CD14-positive monocyte (primary cell): ENCODE data around the gene RAD23A. TPM values are rescaled to one million over a fixed set of nuclear protein-coding genes. Genes with fewer than 3 reads are reported as not detected.
A peak's percentile ranks its signal among the peaks of the same experiment; 100 is the strongest.

ENCODE experiments used
- DNase-seq, 3 donors: peaks; one replicate each; pipeline ENCODE4 v3.0.0-alpha.2; 2011 to 2022
- H2AFZ ChIP-seq: 2 replicates; pipeline ENCODE4 v1.6.0; 2012; ENCODE audit warnings: mild to moderate bottlenecking, low read depth, low read length, inconsistent platforms; ENCODE audit not compliant: insufficient read depth, poor library complexity, severe bottlenecking
- H3K27ac ChIP-seq, 2 donors: 1 replicate in 1 of 2; 2 replicates in 1 of 2; pipeline ENCODE4 v1.5.1; 2012 to 2013; ENCODE audit warnings: low read length in 2 of 2, control low read depth in 1 of 2, inconsistent platforms in 1 of 2, low read depth in 1 of 2, mild to moderate bottlenecking in 1 of 2
- H3K27me3 ChIP-seq, 2 donors: one replicate each; pipeline versions ENCODE4 v1.6.0 to v1.6.1; 2011 to 2013; ENCODE audit warnings: low read length in 2 of 2; ENCODE audit not compliant: control insufficient read depth in 2 of 2, insufficient read depth in 2 of 2
- H3K36me3 ChIP-seq, 2 donors: replicated peaks in 1 of 2; 1 replicate in 1 of 2; 2 replicates in 1 of 2; pipeline versions ENCODE4 v1.5.1 to v1.6.1; 2012 to 2013; ENCODE audit warnings: low read length in 2 of 2, control low read depth in 1 of 2, inconsistent platforms in 1 of 2, mild to moderate bottlenecking in 1 of 2; ENCODE audit not compliant: insufficient read depth in 2 of 2, control insufficient read depth in 1 of 2
- H3K4me1 ChIP-seq, 2 donors: 1 replicate in 1 of 2; 2 replicates in 1 of 2; pipeline versions ENCODE4 v1.5.1 to v1.6.1; 2012 to 2013; ENCODE audit warnings: low read length in 2 of 2, control low read depth in 1 of 2, inconsistent platforms in 1 of 2, mild to moderate bottlenecking in 1 of 2, moderate library complexity in 1 of 2; ENCODE audit not compliant: insufficient read depth in 2 of 2, control insufficient read depth in 1 of 2
- H3K4me2 ChIP-seq: replicated peaks from 2 replicates; pipeline ENCODE3; 2012; ENCODE audit warnings: low read length, moderate library complexity, mild to moderate bottlenecking; ENCODE audit not compliant: poor library complexity, severe bottlenecking; ENCODE audit errors: extremely low read depth
- H3K4me3 ChIP-seq, 3 experiments: fragments of 200-600 bp in 1 of 3; sonication (generic) in 1 of 3; replicated peaks in 1 of 3; 1 replicate in 2 of 3; 2 replicates in 1 of 3; pipeline ENCODE4 v1.5.1; 2011 to 2013; ENCODE audit warnings: low read length in 3 of 3, mild to moderate bottlenecking in 3 of 3, control low read depth in 2 of 3, low read depth in 2 of 3, inconsistent platforms in 1 of 3, moderate library complexity in 1 of 3
- H3K79me2 ChIP-seq: 2 replicates; pipeline ENCODE4 v1.6.0; 2012; ENCODE audit warnings: mild to moderate bottlenecking, control low read depth, inconsistent platforms, low read length, moderate library complexity; ENCODE audit not compliant: insufficient read depth
- H3K9ac ChIP-seq: 2 replicates; pipeline ENCODE4 v1.6.0; 2017; ENCODE audit warnings: low read length, mild to moderate bottlenecking; ENCODE audit not compliant: insufficient read depth, poor library complexity, severe bottlenecking
- H3K9me3 ChIP-seq, 2 donors: replicated peaks in 1 of 2; 1 replicate in 1 of 2; 2 replicates in 1 of 2; pipeline versions ENCODE4 v1.5.1 to v1.6.1; 2012 to 2013; ENCODE audit warnings: low read length in 2 of 2, control low read depth in 1 of 2; ENCODE audit not compliant: control insufficient read depth in 1 of 2, insufficient read depth in 1 of 2
- H4K20me1 ChIP-seq: 2 replicates; pipeline ENCODE4 v1.6.0; 2012; ENCODE audit warnings: mild to moderate bottlenecking, low read length, control low read depth, moderate library complexity; ENCODE audit not compliant: insufficient read depth
- H3K27ac Mint-ChIP-seq, 7 donors: one replicate each; pipeline ENCODE4 v1.8.0; 2020; ENCODE audit warnings: mild to moderate bottlenecking in 7 of 7, mixed read lengths in 7 of 7, moderate library complexity in 6 of 7, inconsistent platforms in 2 of 7
- H3K27me3 Mint-ChIP-seq, 3 donors: one replicate each; pipeline ENCODE4 v1.8.0; 2021 to 2022; ENCODE audit warnings: low read depth in 3 of 3, mild to moderate bottlenecking in 3 of 3, mixed read lengths in 3 of 3, moderate library complexity in 3 of 3, inconsistent platforms in 1 of 3
- H3K36me3 Mint-ChIP-seq, 2 donors: one replicate each; pipeline ENCODE4 v1.8.0; 2020; ENCODE audit warnings: mixed read lengths in 2 of 2, inconsistent platforms in 1 of 2, mild to moderate bottlenecking in 1 of 2
- H3K4me1 Mint-ChIP-seq: one replicate; pipeline ENCODE4 v1.8.0; 2020; ENCODE audit warnings: mild to moderate bottlenecking, mixed read lengths
- H3K4me3 Mint-ChIP-seq, 2 donors: one replicate each; pipeline ENCODE4 v1.8.0; 2020; ENCODE audit warnings: mild to moderate bottlenecking in 2 of 2, mixed read lengths in 2 of 2, moderate library complexity in 1 of 2
- H3K9me3 Mint-ChIP-seq, 7 donors: one replicate each; pipeline ENCODE4 v1.8.0; 2020 to 2022; ENCODE audit warnings: mixed read lengths in 7 of 7, mild to moderate bottlenecking in 6 of 7, moderate library complexity in 6 of 7, inconsistent platforms in 2 of 7
- CTCF ChIP-seq: fragments of 200-600 bp; IDR thresholded peaks from one replicate; pipeline ENCODE4 v1.8.0; 2022; ENCODE audit warnings: antibody characterized with exemption, mild to moderate bottlenecking
- WGBS: methylation state at CpG from one replicate; pipeline ENCODE4 v1.1.5; 2013; ENCODE audit warnings: missing lambda C conversion rate; ENCODE audit not compliant: insufficient coverage; 5-methylcytosine and 5-hydroxymethylcytosine counted together
- intact Hi-C, 2 donors: fragments of 100-400 bp; cut with micrococcal nuclease; formaldehyde crosslinking; loops; one replicate each; pipeline versions ENCODE4 v1.15.0 to v1.15.1; 2023
- polyA plus RNA-seq, 3 donors: library from polyadenylated mRNA; depleted of rRNA in 1 of 3; unstranded in 2 of 3; stranded (reverse) in 1 of 3; fragments of 300-500 nt in 2 of 3; fragments of >200 nt in 1 of 3; fragmentation: Illumina TruSeq in 2 of 3; gene quantifications; 1 replicate in 2 of 3; 2 replicates in 1 of 3; pipeline ENCODE4 v1.2.3, GENCODE V29; 2012 to 2021

The RAD23A gene
- polyA plus RNA-seq, 3 donors: 45.5 to 88.0 (median 55.3) TPM

DNA sequence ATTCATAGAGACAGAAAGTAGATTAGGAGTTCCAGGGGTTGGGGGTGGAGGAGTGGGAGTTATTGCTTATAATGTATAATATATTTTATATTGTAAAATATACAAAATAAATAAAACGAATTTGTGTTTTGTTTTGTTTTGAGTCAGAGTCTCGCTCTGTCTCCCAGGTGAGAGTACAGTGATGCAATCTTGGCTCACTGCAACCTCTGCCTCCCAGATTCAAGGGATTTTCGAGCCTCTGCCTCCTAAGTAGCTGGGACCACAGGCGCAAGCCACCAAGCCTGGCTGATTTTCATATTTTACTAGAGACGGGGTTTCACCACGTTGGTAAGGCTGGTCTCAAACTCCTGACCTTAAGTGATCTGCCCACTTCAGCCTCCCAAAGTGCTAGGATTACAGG, 13.8 kb downstream of the RAD23A start:
- intact Hi-C loops: no loop called here
- DNase-seq: no peak
- Histone ChIP-seq H3K9me3 (no peaks in the 10 kb centered on the region), H3K27ac (no peak overlapping the region), H3K4me2 (no peak overlapping the region), H3K36me3 (peaks cover 0 to 9% of the 10 kb centered on the region in 2 donors), H4K20me1 (no peaks in the 10 kb centered on the region), H3K4me3 (no peak overlapping the region), H3K27me3 (no peaks in the 10 kb centered on the region), H2AFZ (no peak overlapping the region), H3K4me1 (peaks cover 18 to 21% of the 10 kb centered on the region in 2 donors), H3K79me2 (peaks cover 31% of the 10 kb centered on the region), H3K9ac (no peak overlapping the region)
- no peak overlapping the region for H3K4me3 Mint-ChIP-seq
- peaks cover 1 to 5% of the 10 kb centered on the region in 2 donors for H3K36me3 Mint-ChIP-seq
- H3K27ac Mint-ChIP-seq: no peak overlapping the region
- peaks cover 0 to 1% (median 0%) of the 10 kb centered on the region in 7 donors for H3K9me3 Mint-ChIP-seq
- H3K4me1 Mint-ChIP-seq: peaks cover 25% of the 10 kb centered on the region
- no peak for TF ChIP-seq CTCF
- WGBS: 89% methylated on average over 4 of the region's 6 CpGs
- peaks cover 1 to 6% (median 5%) of the 10 kb centered on the region in 3 donors for H3K27me3 Mint-ChIP-seq

DNA sequence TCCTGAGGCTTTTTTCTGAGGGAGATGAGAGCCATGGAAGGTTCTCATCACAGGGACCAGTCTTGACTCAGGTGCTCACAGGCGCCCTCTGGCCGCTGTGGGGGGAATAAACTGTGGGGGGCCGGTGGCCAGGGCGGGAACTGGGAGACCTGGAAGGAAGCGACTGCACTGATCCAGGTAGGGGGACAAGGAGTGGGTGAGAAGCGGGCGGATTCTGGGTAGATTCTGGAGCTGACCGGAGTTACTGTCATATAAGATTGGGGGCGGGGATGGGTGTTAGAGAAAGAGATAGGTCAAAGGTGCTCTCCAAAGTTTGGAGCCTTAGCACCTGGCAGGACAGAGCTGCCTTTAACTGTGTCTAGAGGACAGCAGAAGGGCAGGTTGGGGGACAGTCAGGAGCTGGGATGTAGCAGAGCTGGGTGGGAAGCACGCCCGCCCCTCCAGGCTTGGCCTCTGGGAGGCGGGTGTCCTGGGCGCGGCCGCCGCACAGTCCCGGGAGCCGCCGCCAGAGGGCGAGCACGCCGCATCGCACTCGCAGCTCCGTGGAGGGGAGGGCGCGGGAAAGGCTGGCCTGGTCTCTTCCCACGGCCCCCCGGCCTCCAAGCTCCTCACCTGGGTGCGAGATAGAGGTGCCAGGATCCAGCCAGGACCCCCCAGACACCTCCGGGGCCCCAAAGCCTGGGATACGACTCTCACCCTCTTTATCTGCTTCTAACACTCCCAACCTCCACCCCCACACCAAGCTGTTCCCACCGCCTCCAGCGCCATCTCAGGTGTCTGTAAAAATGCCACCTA, 19.6 kb downstream of the RAD23A start:
- peak overlapping the region in 1 of 2 donors; percentile 16 for H3K27ac ChIP-seq
- H3K4me1 Mint-ChIP-seq: peaks cover 6% of the 10 kb centered on the region
- WGBS: 1% methylated on average over 33 of the region's 34 CpGs

More for the DNA sequence above, 19.6 kb downstream of the RAD23A start:
- no peaks in the 10 kb centered on the region for H3K79me2 ChIP-seq
- Mint-ChIP-seq H3K4me3 (peak overlapping the region; percentile 83 to 89), H3K9me3 (peaks cover 0 to 2% (median 0%) of the 10 kb centered on the region in 7 donors), H3K27ac (peak overlapping the region in 4 of 7 donors; percentile 53 to 93 (median 68)), H3K27me3 (peaks cover 1 to 6% (median 5%) of the 10 kb centered on the region in 3 donors), H3K36me3 (no peaks in the 10 kb centered on the region)
- peak overlapping the region; percentile 8 to 79 (median 28) for H3K4me3 ChIP-seq
- intact Hi-C loops: loop anchor here in 1 of 2 donors (10.0 kb wide), 1 partner anchor 80 kb away; the partner anchor contains the start of genes DNASE2 and KLF1
- peaks cover 7 to 10% of the 10 kb centered on the region in 2 donors for H3K4me1 ChIP-seq
- H3K9ac ChIP-seq: peak overlapping the region; percentile 15
- no peaks in the 10 kb centered on the region for H3K27me3 ChIP-seq
- peak; percentile 99 for TF ChIP-seq CTCF
- H3K4me2 ChIP-seq: peak overlapping the region; percentile 98
- peak overlapping the region; percentile 73 for H2AFZ ChIP-seq
- no peaks in the 10 kb centered on the region for H3K9me3 ChIP-seq
- no peaks in the 10 kb centered on the region for H3K36me3 ChIP-seq
- H4K20me1 ChIP-seq: no peaks in the 10 kb centered on the region
- peak; percentile 65 to 74 (median 72) for DNase-seq
